Measurements from ENCODE around the gene RALGPS1.

GRCh38 chr9:127091526-127091925 is 176.9 kb downstream of the RALGPS1 start:
- no peak for TF ChIP-seq POLR2AphosphoS5 (IDR thresholded peaks at IDR 0.05; ENCODE audit: low read depth, low read length)
- TF ChIP-seq CTCF (IDR thresholded peaks at IDR 0.05): no peak
- no peak for TF ChIP-seq RFX5 (IDR thresholded peaks at IDR 0.05; ENCODE audit: low read length)
- no peak for TF ChIP-seq GATA2 (CRISPR knock-in tag; IDR thresholded peaks at IDR 0.05)
- TF ChIP-seq ELF1 (IDR thresholded peaks at IDR 0.05): no peak
- TF ChIP-seq YY1 (IDR thresholded peaks at IDR 0.05; ENCODE audit: low read depth): no peak
- TF ChIP-seq EP300 (IDR thresholded peaks at IDR 0.05; ENCODE audit: borderline replicate concordance in 1 of 2, low read depth in 1 of 2, low read length in 1 of 2): no peak
- no peak for TF ChIP-seq MAX (IDR thresholded peaks at IDR 0.05; ENCODE audit: low read depth)
- no peak for TF ChIP-seq EZH2phosphoT487 (IDR thresholded peaks at IDR 0.05; ENCODE audit: borderline replicate concordance, low read depth)
- no peak for TF ChIP-seq REST (IDR thresholded peaks at IDR 0.05; ENCODE audit: low read depth, low read length)
- no peak for TF ChIP-seq RXRA (IDR thresholded peaks at IDR 0.05; ENCODE audit: borderline replicate concordance, low read depth)
- no peak for TF ChIP-seq MEF2A (IDR thresholded peaks at IDR 0.05; ENCODE audit: borderline replicate concordance, low read depth)
- no peak for TF ChIP-seq IRF3 (IDR thresholded peaks at IDR 0.05; ENCODE audit: low read depth, low read length)
- TF ChIP-seq FOXM1 (IDR thresholded peaks at IDR 0.05; ENCODE audit: low read depth): no peak
